HepG2 (cell line): ENCODE data around the gene KDM5B. TPM values are rescaled to one million over a fixed set of nuclear protein-coding genes. Genes with fewer than 3 reads are reported as not detected.

Experiments
- ATF7 ChIP-seq, 2 experiments: fragments of 450-650 bp in 1 of 2; sonication (generic) in 1 of 2; formaldehyde crosslinking in 1 of 2; IDR thresholded peaks; 2 replicates each; pipeline versions ENCODE4 v1.4.0 to v1.6.1; 2016 to 2020; ENCODE audit warnings: antibody characterized with exemption in 1 of 2, mild to moderate bottlenecking in 1 of 2, missing genetic modification reagents in 1 of 2
- CBX5 ChIP-seq: sonication (generic); formaldehyde crosslinking; IDR thresholded peaks from 2 replicates; pipeline ENCODE4 v1.4.0; 2020; ENCODE audit warnings: missing genetic modification reagents, borderline replicate concordance
- CENPBD1 ChIP-seq: sonication (generic); formaldehyde crosslinking; IDR thresholded peaks from 2 replicates; pipeline ENCODE4 v1.8.0; 2022; ENCODE audit warnings: missing genetic modification reagents, low read depth, mild to moderate bottlenecking, borderline replicate concordance
- FOXM1 ChIP-seq: sonication (generic); formaldehyde crosslinking; IDR thresholded peaks from 2 replicates; pipeline ENCODE4 v1.5.0; 2020; ENCODE audit warnings: missing genetic modification reagents
- GPN1 ChIP-seq: sonication (generic); formaldehyde crosslinking; IDR thresholded peaks from 2 replicates; pipeline ENCODE4 v1.5.1; 2020; ENCODE audit warnings: missing genetic modification reagents, borderline replicate concordance
- HINFP ChIP-seq: sonication (generic); formaldehyde crosslinking; IDR thresholded peaks from 2 replicates; pipeline ENCODE4 v1.4.0; 2020; ENCODE audit warnings: low read depth, mild to moderate bottlenecking, missing genetic modification reagents
- HNRNPK ChIP-seq: fragments of 200-400 bp; formaldehyde crosslinking; IDR thresholded peaks from 2 replicates; pipeline ENCODE4 v1.6.1; 2018; ENCODE audit warnings: low read length, low read depth, moderate library complexity, mild to moderate bottlenecking; ENCODE audit not compliant: poor library complexity, severe bottlenecking
- PAXIP1 ChIP-seq: sonication (generic); formaldehyde crosslinking; conservative IDR thresholded peaks from 2 replicates; pipeline ENCODE4 v1.4.0; 2020; ENCODE audit warnings: mild to moderate bottlenecking, missing genetic modification reagents, moderate library complexity
- PHB2 ChIP-seq: fragments of 450-650 bp; IDR thresholded peaks from 2 replicates; pipeline ENCODE4 v1.6.1; 2018; ENCODE audit not compliant: partially characterized antibody
- PHF8 ChIP-seq: sonication (generic); formaldehyde crosslinking; IDR thresholded peaks from 2 replicates; pipeline ENCODE4 v1.5.0; 2020; ENCODE audit warnings: missing genetic modification reagents
- POLR2AphosphoS2 ChIP-seq: IDR thresholded peaks from 2 replicates; pipeline ENCODE4 v1.6.1; 2011; ENCODE audit warnings: low read depth, low read length, improper control_type of control experiment
- POLR2G ChIP-seq: fragments of 200-400 bp; formaldehyde crosslinking; IDR thresholded peaks from 2 replicates; pipeline ENCODE4 v1.6.1; 2018; ENCODE audit warnings: mild to moderate bottlenecking, low read depth, low read length, moderate library complexity
- SMAD3 ChIP-seq: sonication (generic); formaldehyde crosslinking; IDR thresholded peaks from 2 replicates; pipeline ENCODE4 v1.4.0; 2020; ENCODE audit warnings: missing genetic modification reagents
- SYNCRIP ChIP-seq: fragments of 200-400 bp; formaldehyde crosslinking; IDR thresholded peaks from 2 replicates; pipeline ENCODE4 v1.6.1; 2018; ENCODE audit warnings: mild to moderate bottlenecking, low read depth, low read length; ENCODE audit not compliant: insufficient read depth
- TFDP1 ChIP-seq: IDR thresholded peaks from 2 replicates; pipeline ENCODE4 v1.6.1; 2016; ENCODE audit warnings: missing compliant biosample characterization, missing genetic modification reagents, borderline replicate concordance
- ZNF138 ChIP-seq: sonication (generic); formaldehyde crosslinking; IDR thresholded peaks from 2 replicates; pipeline ENCODE4 v1.5.0; 2020; ENCODE audit warnings: mild to moderate bottlenecking, low read depth, missing genetic modification reagents
- ZNF17 ChIP-seq: sonication (generic); formaldehyde crosslinking; IDR thresholded peaks from 2 replicates; pipeline ENCODE4 v1.5.0; 2020; ENCODE audit warnings: mild to moderate bottlenecking, missing genetic modification reagents
- ZNF274 ChIP-seq: sonication (generic); formaldehyde crosslinking; IDR thresholded peaks from 2 replicates; pipeline ENCODE4 v1.5.1; 2020; ENCODE audit warnings: mild to moderate bottlenecking, missing genetic modification reagents
- ZNF3 ChIP-seq: IDR thresholded peaks from 2 replicates; pipeline ENCODE4 v1.7.0; 2017; ENCODE audit warnings: inconsistent platforms
- ZNF431 ChIP-seq: sonication (generic); formaldehyde crosslinking; IDR thresholded peaks from 2 replicates; pipeline ENCODE4 v1.9.0; 2022; ENCODE audit warnings: missing genetic modification reagents, low read depth, mild to moderate bottlenecking, borderline replicate concordance
- ZNF501 ChIP-seq: sonication (generic); formaldehyde crosslinking; IDR thresholded peaks from 2 replicates; pipeline ENCODE4 v1.5.1; 2020; ENCODE audit warnings: mild to moderate bottlenecking, moderate library complexity, missing genetic modification reagents
- ZNF546 ChIP-seq: sonication (generic); formaldehyde crosslinking; conservative IDR thresholded peaks from 2 replicates; pipeline ENCODE4 v1.8.1; 2023; ENCODE audit warnings: mild to moderate bottlenecking, missing genetic modification reagents
- ZNF563 ChIP-seq: sonication (generic); formaldehyde crosslinking; IDR thresholded peaks from 2 replicates; pipeline ENCODE4 v1.8.0; 2022; ENCODE audit warnings: mild to moderate bottlenecking, moderate library complexity, missing genetic modification reagents
- ZNF777 ChIP-seq: sonication (generic); formaldehyde crosslinking; IDR thresholded peaks from 2 replicates; pipeline ENCODE4 v1.4.0; 2020; ENCODE audit warnings: missing genetic modification reagents
- ZSCAN31 ChIP-seq: sonication (generic); formaldehyde crosslinking; IDR thresholded peaks from 2 replicates; pipeline ENCODE4 v1.5.0; 2020; ENCODE audit warnings: low read depth, mild to moderate bottlenecking, missing genetic modification reagents
- polyA plus RNA-seq, 8 experiments: library from polyadenylated mRNA; depleted of rRNA in 3 of 8; stranded (reverse) in 7 of 8; unstranded in 1 of 8; fragments of >200 nt; fragmentation: Illumina TruSeq in 4 of 8; extraction: Trizol in 4 of 8; gene quantifications; 2 replicates each; pipeline versions ENCODE4 v1.2.1 to v1.2.3, GENCODE V29; 2011 to 2016; ENCODE audit warnings: low read depth in 4 of 8, missing spikeins in 1 of 8, mixed read lengths in 1 of 8; ENCODE audit not compliant: insufficient read depth in 1 of 8
- total RNA-seq, 5 experiments: library from RNA; depleted of rRNA; stranded (reverse); fragments of >200 nt; fragmentation: Illumina TruSeq; extraction: Trizol; gene quantifications; 2 replicates each; pipeline ENCODE4 v1.2.3, GENCODE V29; 2016; ENCODE audit warnings: low read depth in 1 of 5

KDM5B gene
- total and polyA plus RNA-seq, 2 of the 13 experiments (the other 11 are each of a cell fraction or from before 2014, with no cell fraction given) = 34.2 to 35.4 TPM

GRCh38 chr1:202692959-202693555 is 115.2 kb downstream of the KDM5B start (continued):
- TF ChIP-seq PAXIP1 (CRISPR knock-in tag) = no peak
- TF ChIP-seq GPN1 = no peak
- TF ChIP-seq ZNF501 (CRISPR knock-in tag) = no peak
- peak; percentile 96 for TF ChIP-seq SMAD3 (CRISPR knock-in tag)
- TF ChIP-seq ZNF138 (CRISPR knock-in tag) = peak; percentile 64; the same call in 1 of the 2 replicates
- no peak for TF ChIP-seq CENPBD1 (CRISPR knock-in tag)
- no peak for TF ChIP-seq POLR2G
- no peak for TF ChIP-seq ZNF777
- TF ChIP-seq ZNF17 = no peak
- peak; percentile 64; the same call in 1 of the 2 replicates for TF ChIP-seq ZNF3 (CRISPR knock-in tag)
- no peak for TF ChIP-seq HNRNPK
- TF ChIP-seq ZNF274 (CRISPR knock-in tag) = no peak
- no peak for TF ChIP-seq CBX5 (CRISPR knock-in tag)
- no peak for TF ChIP-seq POLR2AphosphoS2
- TF ChIP-seq PHF8 = no peak
- peak; percentile 47; the same call in 1 of the 2 replicates for TF ChIP-seq ZNF563
- TF ChIP-seq PHB2 = no peak
- TF ChIP-seq FOXM1 (CRISPR knock-in tag) = no peak
- peak; percentile 65; the same call in 1 of the 2 replicates for TF ChIP-seq ZNF431 (CRISPR knock-in tag)
- TF ChIP-seq ATF7 (IDR thresholded peaks at IDR 0.05) = no peak
- TF ChIP-seq ATF7 (CRISPR knock-in tag; IDR thresholded peaks at IDR 0.05) = no peak
- no peak for TF ChIP-seq ZSCAN31 (CRISPR knock-in tag)
- no peak for TF ChIP-seq SYNCRIP
- no peak for TF ChIP-seq TFDP1 (CRISPR knock-in tag)
- TF ChIP-seq ZNF546 = no peak
- TF ChIP-seq HINFP (CRISPR knock-in tag) = 0 out of 2 replicates have a peak, but pooled peaks have one; percentile 47
